HG03095 (cell line): ENCODE data around the gene HOXC6.
"Not testable (repeated sequence)": the region's sequence is repeated elsewhere in the genome, so short reads cannot be mapped to it uniquely, and the experiment has no call there.

ENCODE experiments used
- ATAC-seq: cut with Tn5 transposase; IDR thresholded peaks from one replicate; pipeline ENCODE4 v1.9.1; 2021; ENCODE audit warnings: moderate library complexity; ENCODE audit not compliant: unreplicated experiment

The HOXC6 gene

GRCh38 chr12:54038284-54038870 lies 10.1 kb downstream of the HOXC6 start:
- ATAC-seq: no peak

- no peak for ATAC-seq
Observed at GRCh38 chr12:54038871-54039414, 10.7 kb downstream of the HOXC6 start.

DNA sequence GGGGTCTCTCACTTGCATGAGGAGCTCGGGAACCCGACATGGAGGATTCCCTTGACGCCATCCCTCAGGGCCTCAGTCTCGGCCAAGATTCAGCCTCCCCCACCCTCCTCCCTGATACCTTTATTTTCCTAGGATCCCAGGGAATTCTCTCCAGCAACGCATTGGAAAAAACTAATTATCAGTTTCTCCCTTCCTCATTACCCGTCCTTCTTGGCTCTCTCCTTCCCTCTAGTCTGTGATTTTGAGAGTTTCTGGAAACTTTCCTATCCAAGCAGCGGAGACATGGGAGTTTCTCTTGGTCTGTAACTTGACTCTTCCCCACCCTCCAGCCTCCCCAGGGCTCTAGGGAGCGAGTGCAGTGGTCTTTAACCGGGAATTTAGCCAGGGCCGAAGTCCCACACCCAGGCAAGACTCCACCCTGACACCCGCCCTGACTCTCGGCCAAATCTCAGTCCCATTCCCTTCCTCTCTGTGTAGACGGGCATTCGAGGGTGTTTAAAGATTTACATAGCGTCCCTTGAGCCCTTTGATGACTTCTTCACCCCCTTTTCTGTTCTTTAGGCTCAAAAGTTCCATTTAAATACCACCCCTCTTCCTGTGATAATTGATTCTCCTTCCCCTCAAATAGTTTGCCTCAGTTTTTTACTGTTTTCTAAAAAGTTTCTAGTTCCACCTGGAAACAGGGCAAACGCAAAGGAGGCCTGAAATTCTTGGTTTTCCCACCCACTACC lies 11.3 kb downstream of the HOXC6 start:
- no peak for ATAC-seq

DNA sequence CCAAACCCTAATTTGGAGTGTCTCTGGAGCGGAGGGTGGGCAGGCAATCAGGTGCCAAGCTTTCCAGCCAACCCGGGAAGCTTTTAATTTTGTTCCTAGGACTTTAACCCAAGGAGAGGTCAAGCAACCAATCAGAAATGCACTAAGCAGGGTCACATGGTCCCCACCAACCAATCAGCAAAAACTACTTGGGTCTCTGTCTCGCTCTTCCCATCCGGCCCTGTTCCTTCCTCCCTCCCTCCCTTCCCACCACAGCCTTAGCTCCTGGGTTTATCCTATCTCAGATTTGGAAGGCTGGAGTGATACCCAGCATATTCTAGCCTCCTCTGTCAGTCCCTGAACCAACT lies 11.9 kb downstream of the HOXC6 start:
- no peak for ATAC-seq

DNA sequence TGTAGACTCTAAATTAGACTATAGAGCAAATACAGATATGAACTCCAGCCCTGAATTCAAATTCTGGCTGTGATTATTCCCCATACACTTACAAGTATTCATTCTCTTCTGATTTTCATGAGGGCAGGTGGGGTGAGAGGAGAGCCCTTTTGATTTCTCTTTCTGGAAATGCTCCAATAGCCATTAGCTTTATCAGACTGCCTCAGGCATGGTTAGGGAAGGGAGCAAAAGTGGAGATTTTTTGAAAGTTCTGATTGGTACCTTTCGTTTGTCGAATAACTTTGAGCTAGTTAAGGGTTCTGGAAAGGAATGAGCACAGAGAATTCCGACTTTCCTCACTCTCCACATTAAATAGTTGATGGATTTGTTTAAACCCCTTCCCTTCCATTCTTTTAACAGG lies 12.4 kb downstream of the HOXC6 start:
- no peak for ATAC-seq

DNA sequence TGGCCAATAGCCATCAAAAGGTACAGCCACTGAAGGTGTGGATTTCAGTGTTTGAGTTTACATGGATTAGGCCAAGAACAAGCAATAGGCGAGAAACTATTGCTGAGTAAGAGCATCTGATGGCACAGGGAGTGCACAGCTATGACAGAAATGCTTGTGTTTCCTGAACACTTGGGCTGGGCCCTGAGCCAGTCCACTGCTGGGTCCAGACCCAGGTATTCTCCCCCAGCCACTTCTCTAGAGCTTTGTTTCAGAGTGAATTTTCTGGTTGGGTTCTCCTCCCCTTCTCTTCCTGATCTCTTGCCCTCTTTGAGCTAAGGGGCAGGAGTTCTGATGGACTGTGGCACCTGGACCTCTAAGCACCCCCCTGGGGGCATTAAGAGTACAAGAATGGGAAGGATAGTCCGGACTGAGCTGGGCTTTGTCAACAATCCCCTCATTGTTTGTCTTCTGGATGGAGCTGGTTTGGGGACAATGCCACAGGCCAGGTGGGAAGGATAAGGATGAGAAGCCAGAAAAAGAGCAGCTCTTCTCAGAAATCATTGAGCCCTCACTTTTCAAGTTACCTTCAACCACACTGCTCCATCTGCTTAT lies 13.0 kb downstream of the HOXC6 start:
- ATAC-seq: no peak

DNA sequence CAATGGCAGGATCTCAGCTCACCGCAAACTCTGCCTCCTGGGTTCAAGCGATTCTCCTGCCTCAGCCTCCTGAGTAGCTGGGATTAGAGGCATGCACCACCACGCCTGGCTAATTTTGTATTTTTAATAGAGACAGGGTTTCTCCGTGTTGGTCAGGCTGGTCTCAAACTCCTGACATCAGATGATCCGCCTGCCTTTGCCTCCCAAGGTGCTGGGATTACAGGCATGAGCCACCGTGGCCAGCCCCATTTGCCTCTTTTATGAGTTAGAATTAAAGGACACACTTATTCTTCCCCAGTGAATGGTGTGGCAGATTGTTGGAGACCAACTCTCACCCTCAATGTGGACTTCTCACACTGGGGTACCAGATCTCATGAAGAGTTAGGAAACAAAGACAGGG lies 13.8 kb downstream of the HOXC6 start:
- not testable (repeated sequence) for ATAC-seq

GRCh38 chr12:54042970-54043853 lies 15.0 kb downstream of the HOXC6 start:
- ATAC-seq: no peak

DNA sequence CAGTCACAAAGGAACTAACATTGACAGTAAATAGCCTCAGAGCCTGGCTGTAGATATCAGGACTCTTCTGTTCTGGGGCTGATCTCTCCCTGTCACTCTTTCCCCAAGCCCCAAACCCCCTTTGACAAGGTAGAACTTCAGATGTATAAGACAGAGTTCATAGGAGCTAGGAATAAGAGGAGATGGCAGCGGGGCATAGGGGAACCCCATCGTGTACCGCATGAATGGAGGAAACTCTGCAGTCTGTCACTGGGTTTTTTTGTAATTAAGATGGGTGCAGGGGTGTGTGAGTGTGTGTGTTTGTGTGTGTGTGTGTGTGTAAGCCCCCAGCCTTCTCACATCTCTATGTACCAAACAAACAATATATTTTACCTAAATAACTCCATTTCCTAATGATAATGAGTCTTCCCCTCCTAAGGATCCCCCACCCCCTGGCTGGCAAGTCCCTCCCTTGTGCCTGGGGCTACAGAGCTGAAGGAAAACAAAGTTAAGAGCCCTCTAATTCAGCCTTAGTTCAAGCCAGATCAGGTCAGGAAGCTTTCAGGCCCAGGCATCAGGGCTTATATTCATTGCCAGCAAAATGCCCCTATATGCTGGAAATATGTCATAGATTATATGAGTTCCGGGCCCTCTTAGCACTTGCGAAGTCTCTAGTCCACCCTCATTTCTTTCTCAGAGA lies 16.3 kb downstream of the HOXC6 start:
- no peak for ATAC-seq

GRCh38 chr12:54045401-54045800 lies 17.2 kb downstream of the HOXC6 start:
- no peak for ATAC-seq

DNA sequence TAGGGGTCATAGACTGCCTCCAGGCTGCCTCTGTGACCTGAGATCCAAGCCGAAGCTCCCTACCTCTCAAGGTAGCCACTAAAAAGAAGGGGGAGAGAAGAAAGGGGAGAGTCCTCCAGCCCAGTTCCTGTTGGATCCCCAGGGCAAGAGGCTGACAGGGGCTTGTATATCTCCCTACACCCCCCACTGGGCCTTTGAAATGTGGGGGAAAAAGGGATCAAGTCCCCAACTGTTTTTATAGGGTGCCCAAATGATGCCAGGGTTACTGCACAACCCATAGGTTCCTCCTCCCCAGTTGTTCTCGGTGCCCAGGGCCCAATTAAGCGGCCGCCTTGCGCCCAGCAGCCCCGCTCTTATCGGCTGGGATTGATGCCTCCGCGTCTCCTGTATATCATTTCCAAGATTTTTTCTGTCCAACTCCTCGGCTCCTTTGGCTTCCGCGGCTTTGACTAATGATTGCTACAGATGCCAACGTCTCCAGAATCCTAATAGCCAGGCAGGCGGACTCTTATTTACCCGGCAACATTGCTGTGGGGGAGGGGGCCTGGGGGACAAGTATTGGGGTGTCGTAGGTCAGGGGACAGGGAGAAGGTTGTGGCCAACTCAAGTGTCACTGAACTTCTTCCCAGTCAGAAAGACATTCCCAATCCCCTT lies 17.8 kb downstream of the HOXC6 start:
- no peak for ATAC-seq

DNA sequence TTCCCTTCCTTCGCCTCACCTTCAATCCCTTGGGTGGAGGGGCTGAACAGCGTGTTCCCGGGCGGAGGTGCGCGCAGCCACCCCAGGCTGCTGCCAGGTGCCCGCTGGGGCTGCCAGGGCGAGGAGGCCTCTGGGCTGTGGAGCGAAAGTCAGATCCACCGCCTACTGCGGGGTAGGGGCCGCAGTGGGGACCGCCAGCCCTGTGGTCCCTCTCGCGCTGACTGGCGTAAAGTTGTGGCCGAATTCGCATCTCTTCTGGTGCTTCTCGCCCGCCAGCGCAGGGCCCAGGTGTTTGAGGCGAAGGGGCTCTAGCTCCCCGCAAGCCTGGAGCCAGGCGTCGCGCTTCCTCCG lies 18.5 kb downstream of the HOXC6 start:
- no peak for ATAC-seq

DNA sequence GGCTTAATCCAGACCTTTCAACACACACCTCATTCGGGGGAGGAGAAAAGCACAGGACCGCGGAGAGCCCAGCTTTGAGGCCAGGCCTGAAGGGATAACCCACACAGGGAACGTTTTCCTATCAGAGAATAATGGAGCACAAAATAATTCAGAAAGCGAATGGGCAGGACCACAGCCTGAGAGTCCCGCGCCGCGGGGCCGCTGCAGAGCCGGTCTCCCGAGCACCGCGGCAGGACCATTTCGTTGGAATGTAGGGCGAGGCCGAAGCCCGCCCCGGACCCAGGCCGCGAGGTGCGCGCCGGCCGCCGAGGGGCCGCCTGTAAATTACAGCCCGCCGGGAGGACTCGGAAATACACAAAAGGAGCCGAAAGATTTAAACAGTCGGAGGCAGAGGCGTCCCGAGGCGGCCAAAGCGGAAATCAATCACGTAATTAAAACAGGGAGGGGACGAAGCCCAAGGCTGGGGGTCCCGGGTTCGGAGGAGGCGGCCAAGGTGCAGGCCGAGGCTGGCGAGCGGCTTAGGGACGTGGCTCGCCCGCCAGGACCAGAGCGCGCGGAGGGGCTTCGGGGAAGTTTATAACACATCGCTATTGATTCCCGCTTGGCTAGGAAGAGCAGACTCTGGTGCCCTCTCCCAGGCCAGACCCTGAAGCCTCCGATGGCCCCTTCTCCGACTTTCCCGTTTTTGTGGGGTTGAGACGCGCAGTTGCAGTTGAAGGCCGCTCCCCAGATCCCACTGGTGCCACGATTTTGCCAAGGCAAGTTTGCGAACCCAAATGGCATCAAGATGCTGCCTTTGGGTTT lies 19.1 kb downstream of the HOXC6 start:
- ATAC-seq: no peak

DNA sequence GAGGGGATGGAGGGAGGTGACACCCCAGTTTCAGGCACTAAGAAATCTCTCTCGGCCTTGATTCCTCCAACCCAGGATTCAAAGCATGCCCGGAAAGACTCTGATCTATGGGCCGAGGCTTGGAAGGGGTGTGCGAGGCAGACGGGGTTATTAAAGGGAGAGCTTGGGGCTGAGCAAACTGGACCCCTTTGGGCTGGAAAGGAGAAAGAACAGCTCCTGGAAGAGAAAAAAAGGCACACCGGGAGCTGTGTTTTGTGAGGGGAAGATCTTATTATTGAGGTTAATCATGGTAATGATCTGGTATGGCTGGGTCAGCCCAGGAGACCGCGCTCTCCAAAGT lies 19.7 kb downstream of the HOXC6 start:
- no peak for ATAC-seq

- no peak for ATAC-seq
Observed at GRCh38 chr12:54048406-54049093, 20.3 kb downstream of the HOXC6 start.

DNA sequence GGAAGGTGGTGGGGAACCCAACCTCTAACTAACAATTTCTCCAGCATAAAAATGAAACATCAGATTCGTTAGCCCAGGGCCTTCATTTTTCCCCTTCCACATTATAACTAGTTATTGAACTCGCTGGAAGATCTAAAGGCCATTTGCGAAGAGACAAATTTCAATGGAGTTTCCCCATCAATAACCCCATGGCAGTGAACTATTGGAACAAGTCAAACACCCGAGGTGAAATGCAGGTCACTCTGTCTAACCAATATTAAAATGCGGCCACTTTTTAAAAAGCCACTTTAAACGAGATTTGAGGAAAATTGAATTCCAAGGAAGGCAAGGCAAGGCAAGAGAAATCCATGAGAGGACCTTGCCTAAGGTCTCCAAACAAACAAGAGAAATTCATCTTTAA lies 20.9 kb downstream of the HOXC6 start:
- no peak for ATAC-seq

- no peak for ATAC-seq
Observed at GRCh38 chr12:54050482-54050810, 22.2 kb downstream of the HOXC6 start.

DNA sequence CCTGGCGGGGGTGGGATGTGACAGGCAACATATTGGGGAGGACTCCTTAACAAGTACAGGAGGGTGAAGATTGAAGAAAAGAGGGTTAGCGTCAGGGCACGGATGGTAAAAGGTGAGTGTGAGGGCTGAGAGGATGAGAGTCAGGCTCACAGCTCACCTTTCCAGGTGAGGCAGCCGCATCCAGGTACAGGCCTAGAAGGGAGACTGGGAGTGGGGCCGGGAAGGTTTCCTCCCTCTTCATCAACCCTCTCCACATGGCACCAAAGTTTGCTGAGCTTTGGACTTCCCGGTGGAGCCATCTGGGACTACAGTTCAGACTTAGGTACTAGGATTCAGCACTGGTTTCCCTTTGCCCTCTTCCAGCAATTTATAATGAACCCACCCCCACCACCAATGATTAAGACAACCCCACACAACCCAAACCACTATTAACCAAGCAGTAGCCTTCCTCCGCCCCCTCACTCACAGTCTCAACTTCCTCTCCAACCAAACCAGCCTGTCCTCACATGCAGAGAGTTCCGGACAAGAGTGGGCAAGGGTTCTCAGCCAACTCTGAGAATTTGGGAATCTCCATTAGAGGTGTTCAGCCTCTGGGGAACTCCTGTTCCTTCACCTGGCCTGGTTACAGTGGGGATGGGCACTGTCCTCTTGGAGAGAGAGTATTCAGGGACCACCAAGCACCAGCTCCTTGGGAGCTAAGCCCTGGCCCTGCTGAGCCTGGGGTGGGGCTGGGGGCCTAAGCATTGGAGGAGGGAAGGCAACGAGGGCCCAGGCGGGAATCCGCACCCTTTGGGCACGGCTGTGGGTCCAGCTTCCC lies 23.0 kb downstream of the HOXC6 start:
- ATAC-seq: no peak
